DOHH2 (cell line): ENCODE measurements around the gene AIRE.

ENCODE experiments used
- EZH2phosphoT487 ChIP-seq: fragments of 200-600 bp; sonication (generic); IDR thresholded peaks from 2 replicates; pipeline ENCODE4 v1.6.1; 2017; ENCODE audit warnings: borderline replicate concordance, mild to moderate bottlenecking, antibody characterized with exemption, low read length, moderate library complexity, mixed read lengths
- TF ChIP-seq, protein P1 (sequence below): fragments of 200-600 bp; sonication (generic); IDR thresholded peaks from one replicate; pipeline ENCODE4 v1.5.1; 2014; ENCODE audit warnings: antibody characterized with exemption, mild to moderate bottlenecking, low read depth, low read length; ENCODE audit not compliant: poor library complexity, severe bottlenecking

DNA sequence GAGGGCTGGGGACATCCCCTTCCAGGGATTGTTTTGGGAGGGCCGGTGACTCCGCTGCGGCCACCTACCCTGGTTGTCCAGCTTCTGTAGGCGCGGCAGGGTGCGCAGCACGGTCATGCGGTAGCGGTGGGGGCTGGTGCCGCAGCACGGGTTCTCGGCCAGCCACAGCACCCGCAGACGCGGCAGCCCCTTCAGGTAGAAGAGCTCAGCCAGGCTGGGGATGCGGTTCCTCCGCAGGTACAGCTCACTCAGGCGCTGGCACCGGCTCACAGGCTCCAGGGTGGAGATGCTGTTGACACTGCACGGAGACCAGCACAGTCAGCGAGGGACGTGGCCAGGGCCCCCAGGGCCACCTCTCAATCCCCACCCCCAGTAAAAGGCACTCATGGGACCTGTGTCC is 47.3 kb downstream of the AIRE start:
- TF ChIP-seq, protein P1, sequence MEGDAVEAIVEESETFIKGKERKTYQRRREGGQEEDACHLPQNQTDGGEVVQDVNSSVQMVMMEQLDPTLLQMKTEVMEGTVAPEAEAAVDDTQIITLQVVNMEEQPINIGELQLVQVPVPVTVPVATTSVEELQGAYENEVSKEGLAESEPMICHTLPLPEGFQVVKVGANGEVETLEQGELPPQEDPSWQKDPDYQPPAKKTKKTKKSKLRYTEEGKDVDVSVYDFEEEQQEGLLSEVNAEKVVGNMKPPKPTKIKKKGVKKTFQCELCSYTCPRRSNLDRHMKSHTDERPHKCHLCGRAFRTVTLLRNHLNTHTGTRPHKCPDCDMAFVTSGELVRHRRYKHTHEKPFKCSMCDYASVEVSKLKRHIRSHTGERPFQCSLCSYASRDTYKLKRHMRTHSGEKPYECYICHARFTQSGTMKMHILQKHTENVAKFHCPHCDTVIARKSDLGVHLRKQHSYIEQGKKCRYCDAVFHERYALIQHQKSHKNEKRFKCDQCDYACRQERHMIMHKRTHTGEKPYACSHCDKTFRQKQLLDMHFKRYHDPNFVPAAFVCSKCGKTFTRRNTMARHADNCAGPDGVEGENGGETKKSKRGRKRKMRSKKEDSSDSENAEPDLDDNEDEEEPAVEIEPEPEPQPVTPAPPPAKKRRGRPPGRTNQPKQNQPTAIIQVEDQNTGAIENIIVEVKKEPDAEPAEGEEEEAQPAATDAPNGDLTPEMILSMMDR = no peak
- TF ChIP-seq EZH2phosphoT487 = no peak
